Gastrocnemius medialis (tissue), 4 donors: ENCODE measurements around the gene WDR18.

Experiments
- POLR2A ChIP-seq, 2 donors: fragments of 450-650 bp; IDR thresholded peaks; one replicate each; pipeline ENCODE4 v1.6.1; 2017; ENCODE audit warnings: antibody characterized with exemption in 2 of 2, mild to moderate bottlenecking in 2 of 2, moderate library complexity in 2 of 2
- TF ChIP-seq, protein P1 (sequence below), 5 experiments: fragments of 450-650 bp in 3 of 5; fragments of 200-600 bp in 2 of 5; sonication (generic) in 2 of 5; IDR thresholded peaks in 4 of 5; conservative IDR thresholded peaks in 1 of 5; 1 replicate in 4 of 5; 2 replicates in 1 of 5; pipeline ENCODE4 v1.5.1; 2016 to 2019; ENCODE audit warnings: antibody characterized with exemption in 5 of 5, mild to moderate bottlenecking in 3 of 5, moderate library complexity in 3 of 5

DNA sequence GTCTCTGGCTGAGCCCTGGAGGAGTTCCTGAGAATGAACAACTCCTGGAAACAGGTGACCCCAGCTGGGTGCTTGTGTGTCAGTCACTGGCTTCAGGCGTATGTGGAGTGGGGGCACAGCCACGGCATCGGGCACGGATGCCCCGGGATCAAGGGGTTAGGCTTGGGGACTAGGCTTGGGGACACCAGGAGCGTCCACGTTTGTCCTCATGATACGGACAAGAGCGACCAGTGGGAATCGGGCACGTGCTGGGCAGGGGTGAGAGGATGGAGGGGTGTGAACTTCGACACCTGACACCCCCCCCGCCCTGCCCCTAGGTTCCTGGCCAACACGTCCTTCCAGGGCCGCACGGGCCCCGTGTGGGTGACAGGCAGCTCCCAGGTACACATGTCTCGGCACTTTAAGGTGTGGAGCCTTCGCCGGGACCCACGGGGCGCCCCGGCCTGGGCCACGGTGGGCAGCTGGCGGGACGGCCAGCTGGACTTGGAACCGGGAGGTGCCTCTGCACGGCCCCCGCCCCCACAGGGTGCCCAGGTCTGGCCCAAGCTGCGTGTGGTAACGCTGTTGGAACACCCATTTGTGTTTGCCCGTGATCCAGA is 20.2 kb downstream of the WDR18 start:
- TF ChIP-seq, protein P1, sequence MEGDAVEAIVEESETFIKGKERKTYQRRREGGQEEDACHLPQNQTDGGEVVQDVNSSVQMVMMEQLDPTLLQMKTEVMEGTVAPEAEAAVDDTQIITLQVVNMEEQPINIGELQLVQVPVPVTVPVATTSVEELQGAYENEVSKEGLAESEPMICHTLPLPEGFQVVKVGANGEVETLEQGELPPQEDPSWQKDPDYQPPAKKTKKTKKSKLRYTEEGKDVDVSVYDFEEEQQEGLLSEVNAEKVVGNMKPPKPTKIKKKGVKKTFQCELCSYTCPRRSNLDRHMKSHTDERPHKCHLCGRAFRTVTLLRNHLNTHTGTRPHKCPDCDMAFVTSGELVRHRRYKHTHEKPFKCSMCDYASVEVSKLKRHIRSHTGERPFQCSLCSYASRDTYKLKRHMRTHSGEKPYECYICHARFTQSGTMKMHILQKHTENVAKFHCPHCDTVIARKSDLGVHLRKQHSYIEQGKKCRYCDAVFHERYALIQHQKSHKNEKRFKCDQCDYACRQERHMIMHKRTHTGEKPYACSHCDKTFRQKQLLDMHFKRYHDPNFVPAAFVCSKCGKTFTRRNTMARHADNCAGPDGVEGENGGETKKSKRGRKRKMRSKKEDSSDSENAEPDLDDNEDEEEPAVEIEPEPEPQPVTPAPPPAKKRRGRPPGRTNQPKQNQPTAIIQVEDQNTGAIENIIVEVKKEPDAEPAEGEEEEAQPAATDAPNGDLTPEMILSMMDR (IDR thresholded peaks at IDR 0.05 in 4 of 5, conservative IDR thresholded peaks at IDR 0.05 in 1 of 5), result no peak
- TF ChIP-seq POLR2A (IDR thresholded peaks at IDR 0.05), result no peak
